GM19239 (cell line): ENCODE measurements around the gene TTC6.

Experiments used
- DNase-seq: peaks from one replicate; pipeline ENCODE4 v3.0.0; 2011; ENCODE audit warnings: low spot score; ENCODE audit not compliant: insufficient read length
- FAIRE-seq: peaks from 2 replicates; lab custom pipeline; 2011; peaks lifted over from hg19 to GRCh38; lab: Jason Lieb, UNC

Gene TTC6

GRCh38 chr14:37618498-37619028, 23.1 kb downstream of the TTC6 start:
- DNase-seq (no peak), FAIRE-seq (no peak)

GRCh38 chr14:37620856-37621255, 25.4 kb downstream of the TTC6 start:
- DNase-seq (no peak), FAIRE-seq (no peak)

- FAIRE-seq = no peak
- no peak for DNase-seq
These were observed 26.9 kb downstream of the TTC6 start for GRCh38 chr14:37622231-37622923.

- FAIRE-seq (no peak), DNase-seq (no peak)
These were observed 28.1 kb downstream of the TTC6 start for GRCh38 chr14:37623426-37623951.

GRCh38 chr14:37623971-37624370, 28.5 kb downstream of the TTC6 start:
- FAIRE-seq = no peak
- no peak for DNase-seq

GRCh38 chr14:37625597-37626595, 30.5 kb downstream of the TTC6 start:
- no peak for DNase-seq
- no peak for FAIRE-seq

- DNase-seq (no peak), FAIRE-seq (no peak)
These were observed 41.9 kb downstream of the TTC6 start for GRCh38 chr14:37637341-37637740.

- DNase-seq (no peak), FAIRE-seq (no peak)
These were observed 43.2 kb downstream of the TTC6 start for GRCh38 chr14:37638599-37638998.

GRCh38 chr14:37641117-37641516, 45.7 kb downstream of the TTC6 start:
- FAIRE-seq = no peak
- no peak for DNase-seq

GRCh38 chr14:37642125-37642524, 46.7 kb downstream of the TTC6 start:
- no peak for FAIRE-seq
- DNase-seq = no peak

GRCh38 chr14:37643701-37644100, 48.3 kb downstream of the TTC6 start:
- DNase-seq (no peak), FAIRE-seq (no peak)
